ENCODE measurements around the gene DLK2.
"Not testable (repeated sequence)": the region's sequence is repeated elsewhere in the genome, so short reads cannot be mapped to it uniquely, and the experiment has no call there.

The DLK2 gene

GRCh38 chr6:43420012-43420709 lies 35.2 kb downstream of the DLK2 start:
- no peak for DNase-seq

GRCh38 chr6:43416935-43417334 lies 38.4 kb downstream of the DLK2 start:
- DNase-seq = no peak

GRCh38 chr6:43415275-43415674 lies 40.1 kb downstream of the DLK2 start:
- DNase-seq = not testable (repeated sequence)

GRCh38 chr6:43413002-43413401 lies 42.3 kb downstream of the DLK2 start:
- DNase-seq = no peak

- DNase-seq = no peak
Observed at GRCh38 chr6:43412541-43412940, 42.8 kb downstream of the DLK2 start.

- DNase-seq = not testable (repeated sequence)
Observed at GRCh38 chr6:43410776-43411175, 44.6 kb downstream of the DLK2 start.

- no peak for DNase-seq
Observed at GRCh38 chr6:43408259-43408658, 47.1 kb downstream of the DLK2 start.

- no peak for DNase-seq
Observed at GRCh38 chr6:43407296-43407695, 48.1 kb downstream of the DLK2 start.

GRCh38 chr6:43405354-43405753 lies 50.0 kb downstream of the DLK2 start:
- no peak for DNase-seq

- DNase-seq = no peak
Observed at GRCh38 chr6:43402820-43403219, 52.5 kb downstream of the DLK2 start.

- DNase-seq = no peak
Observed at GRCh38 chr6:43401730-43402129, 53.6 kb downstream of the DLK2 start.

Measured in CD4-positive, alpha-beta T cell treated with Interleukin-17A for 1 hour (primary cell).